Hepatocyte (in vitro differentiated cells): Measurements from ENCODE around the gene ARSI. TPM values are rescaled to one million over a fixed set of nuclear protein-coding genes. Genes with fewer than 3 reads are reported as not detected.

Experiments
- DNase-seq: peaks from one replicate; pipeline ENCODE4 v3.0.0-alpha.2; 2016; ENCODE audit warnings: low spot score
- H2AFZ ChIP-seq: fragments of 200-600 bp; sonication (generic); 2 replicates; pipeline ENCODE4 v1.6.0; 2016; ENCODE audit warnings: antibody characterized with exemption, mild to moderate bottlenecking
- H3K27ac ChIP-seq: fragments of 200-600 bp; sonication (generic); 2 replicates; pipeline ENCODE4 v1.5.1; 2016; ENCODE audit warnings: mild to moderate bottlenecking
- H3K27me3 ChIP-seq: fragments of 200-600 bp; sonication (generic); 2 replicates; pipeline ENCODE4 v1.6.1; 2016
- H3K36me3 ChIP-seq: fragments of 200-600 bp; sonication (generic); replicated peaks from 2 replicates; pipeline ENCODE4 v1.5.1; 2016; ENCODE audit warnings: low read depth; ENCODE audit not compliant: insufficient read depth
- H3K4me1 ChIP-seq: fragments of 200-600 bp; sonication (generic); 2 replicates; pipeline ENCODE4 v1.5.1; 2016; ENCODE audit warnings: mild to moderate bottlenecking, moderate library complexity; ENCODE audit not compliant: insufficient read depth
- H3K4me2 ChIP-seq: fragments of 200-600 bp; sonication (generic); 2 replicates; pipeline ENCODE4 v1.6.0; 2016
- H3K4me3 ChIP-seq: fragments of 200-600 bp; sonication (generic); 2 replicates; pipeline ENCODE4 v1.5.1; 2016; ENCODE audit warnings: mild to moderate bottlenecking
- H3K79me2 ChIP-seq: fragments of 200-600 bp; sonication (generic); 2 replicates; pipeline ENCODE4 v1.6.0; 2017; ENCODE audit warnings: mild to moderate bottlenecking
- H3K9me2 ChIP-seq: fragments of 200-600 bp; sonication (generic); replicated peaks from 2 replicates; pipeline ENCODE4 v1.6.0; 2017; ENCODE audit warnings: mild to moderate bottlenecking; ENCODE audit not compliant: insufficient read depth
- H3K9me3 ChIP-seq: fragments of 200-600 bp; sonication (generic); 2 replicates; pipeline ENCODE4 v1.5.1; 2016; ENCODE audit warnings: low read depth, mild to moderate bottlenecking
- H4K20me1 ChIP-seq: fragments of 200-600 bp; sonication (generic); 2 replicates; pipeline ENCODE4 v1.6.0; 2016; ENCODE audit warnings: mild to moderate bottlenecking; ENCODE audit not compliant: insufficient read depth, poor library complexity, severe bottlenecking
- EZH2 ChIP-seq: fragments of 200-600 bp; sonication (generic); IDR thresholded peaks from 2 replicates; pipeline ENCODE4 v1.6.1; 2016; ENCODE audit warnings: antibody characterized with exemption, mild to moderate bottlenecking, borderline replicate concordance
- EZH2phosphoT487 ChIP-seq: fragments of 200-600 bp; sonication (generic); IDR thresholded peaks from one replicate; pipeline ENCODE4 v1.6.1; 2018; ENCODE audit warnings: antibody characterized with exemption, mild to moderate bottlenecking, low read depth, moderate library complexity; ENCODE audit not compliant: unreplicated experiment, severe bottlenecking
- WGBS: methylation state at CpG from one replicate; pipeline ENCODE4 v1.1.6; 2016; ENCODE audit warnings: low lambda C conversion rate; ENCODE audit errors: missing lambda C conversion rate; 5-methylcytosine and 5-hydroxymethylcytosine counted together
- polyA plus RNA-seq: library from polyadenylated mRNA; unstranded; fragments of >200 nt; fragmentation: Nextera tagmentation; extraction: Ambion mirVana; gene quantifications from 2 replicates; pipeline ENCODE4 v1.2.1, GENCODE V29; 2016
- total RNA-seq: library from RNA; depleted of rRNA; stranded (reverse); fragments of >200 nt; gene quantifications from 2 replicates; pipeline ENCODE4 v1.2.3, GENCODE V29; 2014
- TF ChIP-seq, protein P1 (sequence below): fragments of 200-600 bp; sonication (generic); IDR thresholded peaks from 2 replicates; pipeline ENCODE4 v1.5.1; 2016; ENCODE audit warnings: antibody characterized with exemption, mild to moderate bottlenecking; ENCODE audit not compliant: poor library complexity

ARSI gene
- total and polyA plus RNA-seq, 2 experiments from 2014 or later, result 27.1 to 27.9 TPM

DNA sequence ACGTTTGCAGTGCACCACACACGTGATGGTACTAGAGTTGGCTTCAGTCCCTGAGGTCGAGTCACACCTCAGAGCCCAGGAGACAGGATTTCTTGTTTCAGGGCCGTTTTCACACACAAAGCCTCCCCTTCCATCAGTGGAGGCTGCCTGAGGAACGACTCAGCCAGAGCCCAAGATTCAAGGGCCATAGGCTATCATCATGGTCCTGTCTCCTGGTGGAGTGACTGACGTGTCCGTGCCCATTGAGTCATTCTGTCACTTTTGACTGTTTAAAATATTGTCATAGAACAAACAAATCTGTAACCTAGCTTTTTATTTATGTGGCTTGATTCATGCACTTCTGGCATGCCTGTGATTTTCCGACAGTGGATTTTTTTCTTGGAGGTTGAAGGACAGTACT, 41.5 kb downstream of the ARSI start:
- Histone ChIP-seq H3K79me2 (no peaks in the 10 kb centered on the region), H3K9me2 (no peaks in the 10 kb centered on the region), H3K27me3 (no peaks in the 10 kb centered on the region), H3K4me1 (peaks cover 6% of the 10 kb centered on the region), H3K36me3 (no peaks in the 10 kb centered on the region), H3K9me3 (no peaks in the 10 kb centered on the region), H3K4me3 (no peak overlapping the region), H4K20me1 (no peaks in the 10 kb centered on the region), H3K27ac (no peak overlapping the region), H3K4me2 (no peak overlapping the region), H2AFZ (no peak overlapping the region)
- no peak for DNase-seq
- 78% methylated on average over 8 of the region's 8 CpGs for WGBS
- TF ChIP-seq EZH2phosphoT487, result no peak
- TF ChIP-seq, protein P1, sequence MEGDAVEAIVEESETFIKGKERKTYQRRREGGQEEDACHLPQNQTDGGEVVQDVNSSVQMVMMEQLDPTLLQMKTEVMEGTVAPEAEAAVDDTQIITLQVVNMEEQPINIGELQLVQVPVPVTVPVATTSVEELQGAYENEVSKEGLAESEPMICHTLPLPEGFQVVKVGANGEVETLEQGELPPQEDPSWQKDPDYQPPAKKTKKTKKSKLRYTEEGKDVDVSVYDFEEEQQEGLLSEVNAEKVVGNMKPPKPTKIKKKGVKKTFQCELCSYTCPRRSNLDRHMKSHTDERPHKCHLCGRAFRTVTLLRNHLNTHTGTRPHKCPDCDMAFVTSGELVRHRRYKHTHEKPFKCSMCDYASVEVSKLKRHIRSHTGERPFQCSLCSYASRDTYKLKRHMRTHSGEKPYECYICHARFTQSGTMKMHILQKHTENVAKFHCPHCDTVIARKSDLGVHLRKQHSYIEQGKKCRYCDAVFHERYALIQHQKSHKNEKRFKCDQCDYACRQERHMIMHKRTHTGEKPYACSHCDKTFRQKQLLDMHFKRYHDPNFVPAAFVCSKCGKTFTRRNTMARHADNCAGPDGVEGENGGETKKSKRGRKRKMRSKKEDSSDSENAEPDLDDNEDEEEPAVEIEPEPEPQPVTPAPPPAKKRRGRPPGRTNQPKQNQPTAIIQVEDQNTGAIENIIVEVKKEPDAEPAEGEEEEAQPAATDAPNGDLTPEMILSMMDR, result no peak
- no peak for TF ChIP-seq EZH2

DNA sequence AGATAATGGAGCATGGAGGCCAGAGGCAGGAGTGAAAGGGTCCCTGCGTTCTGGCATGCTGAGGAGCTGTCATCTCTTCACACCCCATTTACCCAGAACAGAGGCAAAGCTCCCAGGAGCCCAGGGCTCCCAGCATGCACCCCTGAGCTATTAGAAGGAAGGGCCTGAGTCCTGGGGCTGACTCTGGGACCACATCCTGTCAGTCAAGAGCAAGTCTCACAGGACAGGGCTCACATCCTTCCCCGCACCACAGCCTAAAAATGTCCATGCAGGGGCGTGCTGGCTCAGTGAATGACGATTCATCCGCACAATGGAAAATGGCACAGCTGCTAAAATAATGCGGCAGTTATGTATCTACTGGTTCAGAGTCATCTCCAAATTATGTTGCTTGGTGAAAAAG, 44.6 kb downstream of the ARSI start:
- TF ChIP-seq EZH2, result no peak
- TF ChIP-seq EZH2phosphoT487, result no peak
- TF ChIP-seq, protein P1, result no peak
- H3K27me3 ChIP-seq, result no peaks in the 10 kb centered on the region
- no peak overlapping the region for H3K4me2 ChIP-seq
- H3K79me2 ChIP-seq, result no peaks in the 10 kb centered on the region
- no peaks in the 10 kb centered on the region for H3K9me2 ChIP-seq
- no peak for DNase-seq
- no peak overlapping the region for H2AFZ ChIP-seq
- no peak overlapping the region for H3K27ac ChIP-seq
- H3K9me3 ChIP-seq, result no peaks in the 10 kb centered on the region
- 92% methylated on average over 6 of the region's 6 CpGs for WGBS
- no peak overlapping the region for H3K4me3 ChIP-seq
- no peaks in the 10 kb centered on the region for H3K36me3 ChIP-seq
- H4K20me1 ChIP-seq, result no peaks in the 10 kb centered on the region
- peaks cover 7% of the 10 kb centered on the region for H3K4me1 ChIP-seq

DNA sequence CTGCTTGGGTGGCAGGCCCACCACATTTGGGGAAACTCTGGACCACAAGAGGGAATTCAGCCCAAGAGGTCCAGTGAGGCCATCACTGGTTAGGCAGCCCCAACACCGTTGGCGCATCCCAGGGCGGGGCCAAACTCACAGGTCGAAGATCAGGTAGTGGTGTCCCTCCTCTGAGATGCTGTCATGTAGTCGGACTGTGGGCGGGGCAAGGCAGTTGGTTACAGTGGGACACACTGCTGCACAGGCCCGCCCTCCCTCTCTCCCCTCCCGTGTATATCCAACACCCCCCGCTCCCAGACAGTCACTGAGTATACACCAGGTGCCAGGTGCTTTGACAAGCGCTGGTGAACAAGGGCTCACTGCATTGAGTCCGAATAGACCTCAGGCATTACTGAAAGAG, 45.3 kb downstream of the ARSI start:
- no peaks in the 10 kb centered on the region for H3K9me3 ChIP-seq
- no peak overlapping the region for H3K27ac ChIP-seq
- H3K27me3 ChIP-seq, result no peaks in the 10 kb centered on the region
- no peak overlapping the region for H3K4me3 ChIP-seq
- no peaks in the 10 kb centered on the region for H3K9me2 ChIP-seq
- H3K4me2 ChIP-seq, result no peak overlapping the region
- H3K4me1 ChIP-seq, result peaks cover 7% of the 10 kb centered on the region
- H4K20me1 ChIP-seq, result no peaks in the 10 kb centered on the region
- DNase-seq, result no peak
- no peak for TF ChIP-seq EZH2
- TF ChIP-seq, protein P1, result no peak
- whole genome bisulfite sequencing, result 81% methylated on average over 10 of the region's 11 CpGs
- no peaks in the 10 kb centered on the region for H3K36me3 ChIP-seq
- H3K79me2 ChIP-seq, result no peaks in the 10 kb centered on the region
- H2AFZ ChIP-seq, result no peak overlapping the region
